CD14-positive monocyte (primary cell): ENCODE results near the gene MACROD2. TPM values are rescaled to one million over a fixed set of nuclear protein-coding genes. Genes with fewer than 3 reads are reported as not detected.

Experiments
- DNase-seq, 3 donors: peaks; one replicate each; pipeline ENCODE4 v3.0.0-alpha.2; 2011 to 2022
- H2AFZ ChIP-seq: 2 replicates; pipeline ENCODE4 v1.6.0; 2012; ENCODE audit warnings: mild to moderate bottlenecking, low read depth, low read length, inconsistent platforms; ENCODE audit not compliant: insufficient read depth, poor library complexity, severe bottlenecking
- H3K27ac ChIP-seq, 2 donors: 1 replicate in 1 of 2; 2 replicates in 1 of 2; pipeline ENCODE4 v1.5.1; 2012 to 2013; ENCODE audit warnings: low read length in 2 of 2, control low read depth in 1 of 2, inconsistent platforms in 1 of 2, low read depth in 1 of 2, mild to moderate bottlenecking in 1 of 2
- H3K27me3 ChIP-seq, 2 donors: one replicate each; pipeline versions ENCODE4 v1.6.0 to v1.6.1; 2011 to 2013; ENCODE audit warnings: low read length in 2 of 2; ENCODE audit not compliant: control insufficient read depth in 2 of 2, insufficient read depth in 2 of 2
- H3K36me3 ChIP-seq, 2 donors: replicated peaks in 1 of 2; 1 replicate in 1 of 2; 2 replicates in 1 of 2; pipeline versions ENCODE4 v1.5.1 to v1.6.1; 2012 to 2013; ENCODE audit warnings: low read length in 2 of 2, control low read depth in 1 of 2, inconsistent platforms in 1 of 2, mild to moderate bottlenecking in 1 of 2; ENCODE audit not compliant: insufficient read depth in 2 of 2, control insufficient read depth in 1 of 2
- H3K4me1 ChIP-seq, 2 donors: 1 replicate in 1 of 2; 2 replicates in 1 of 2; pipeline versions ENCODE4 v1.5.1 to v1.6.1; 2012 to 2013; ENCODE audit warnings: low read length in 2 of 2, control low read depth in 1 of 2, inconsistent platforms in 1 of 2, mild to moderate bottlenecking in 1 of 2, moderate library complexity in 1 of 2; ENCODE audit not compliant: insufficient read depth in 2 of 2, control insufficient read depth in 1 of 2
- H3K4me2 ChIP-seq: replicated peaks from 2 replicates; pipeline ENCODE3; 2012; ENCODE audit warnings: low read length, moderate library complexity, mild to moderate bottlenecking; ENCODE audit not compliant: poor library complexity, severe bottlenecking; ENCODE audit errors: extremely low read depth
- H3K4me3 ChIP-seq, 3 experiments: fragments of 200-600 bp in 1 of 3; sonication (generic) in 1 of 3; replicated peaks in 1 of 3; 1 replicate in 2 of 3; 2 replicates in 1 of 3; pipeline ENCODE4 v1.5.1; 2011 to 2013; ENCODE audit warnings: low read length in 3 of 3, mild to moderate bottlenecking in 3 of 3, control low read depth in 2 of 3, low read depth in 2 of 3, inconsistent platforms in 1 of 3, moderate library complexity in 1 of 3
- H3K79me2 ChIP-seq: 2 replicates; pipeline ENCODE4 v1.6.0; 2012; ENCODE audit warnings: mild to moderate bottlenecking, control low read depth, inconsistent platforms, low read length, moderate library complexity; ENCODE audit not compliant: insufficient read depth
- H3K9ac ChIP-seq: 2 replicates; pipeline ENCODE4 v1.6.0; 2017; ENCODE audit warnings: low read length, mild to moderate bottlenecking; ENCODE audit not compliant: insufficient read depth, poor library complexity, severe bottlenecking
- H3K9me3 ChIP-seq, 2 donors: replicated peaks in 1 of 2; 1 replicate in 1 of 2; 2 replicates in 1 of 2; pipeline versions ENCODE4 v1.5.1 to v1.6.1; 2012 to 2013; ENCODE audit warnings: low read length in 2 of 2, control low read depth in 1 of 2; ENCODE audit not compliant: control insufficient read depth in 1 of 2, insufficient read depth in 1 of 2
- H4K20me1 ChIP-seq: 2 replicates; pipeline ENCODE4 v1.6.0; 2012; ENCODE audit warnings: mild to moderate bottlenecking, low read length, control low read depth, moderate library complexity; ENCODE audit not compliant: insufficient read depth
- H3K27ac Mint-ChIP-seq, 7 donors: one replicate each; pipeline ENCODE4 v1.8.0; 2020; ENCODE audit warnings: mild to moderate bottlenecking in 7 of 7, mixed read lengths in 7 of 7, moderate library complexity in 6 of 7, inconsistent platforms in 2 of 7
- H3K27me3 Mint-ChIP-seq, 3 donors: one replicate each; pipeline ENCODE4 v1.8.0; 2021 to 2022; ENCODE audit warnings: low read depth in 3 of 3, mild to moderate bottlenecking in 3 of 3, mixed read lengths in 3 of 3, moderate library complexity in 3 of 3, inconsistent platforms in 1 of 3
- H3K36me3 Mint-ChIP-seq, 2 donors: one replicate each; pipeline ENCODE4 v1.8.0; 2020; ENCODE audit warnings: mixed read lengths in 2 of 2, inconsistent platforms in 1 of 2, mild to moderate bottlenecking in 1 of 2
- H3K4me1 Mint-ChIP-seq: one replicate; pipeline ENCODE4 v1.8.0; 2020; ENCODE audit warnings: mild to moderate bottlenecking, mixed read lengths
- H3K4me3 Mint-ChIP-seq, 2 donors: one replicate each; pipeline ENCODE4 v1.8.0; 2020; ENCODE audit warnings: mild to moderate bottlenecking in 2 of 2, mixed read lengths in 2 of 2, moderate library complexity in 1 of 2
- H3K9me3 Mint-ChIP-seq, 7 donors: one replicate each; pipeline ENCODE4 v1.8.0; 2020 to 2022; ENCODE audit warnings: mixed read lengths in 7 of 7, mild to moderate bottlenecking in 6 of 7, moderate library complexity in 6 of 7, inconsistent platforms in 2 of 7
- WGBS: methylation state at CpG from one replicate; pipeline ENCODE4 v1.1.5; 2013; ENCODE audit warnings: missing lambda C conversion rate; ENCODE audit not compliant: insufficient coverage; 5-methylcytosine and 5-hydroxymethylcytosine counted together
- intact Hi-C, 2 donors: fragments of 100-400 bp; cut with micrococcal nuclease; formaldehyde crosslinking; loops; one replicate each; pipeline versions ENCODE4 v1.15.0 to v1.15.1; 2023
- polyA plus RNA-seq, 3 donors: library from polyadenylated mRNA; depleted of rRNA in 1 of 3; unstranded in 2 of 3; stranded (reverse) in 1 of 3; fragments of 300-500 nt in 2 of 3; fragments of >200 nt in 1 of 3; fragmentation: Illumina TruSeq in 2 of 3; gene quantifications; 1 replicate in 2 of 3; 2 replicates in 1 of 3; pipeline ENCODE4 v1.2.3, GENCODE V29; 2012 to 2021
- TF ChIP-seq, protein P1 (sequence below): fragments of 200-600 bp; IDR thresholded peaks from one replicate; pipeline ENCODE4 v1.8.0; 2022; ENCODE audit warnings: antibody characterized with exemption, mild to moderate bottlenecking

The MACROD2 gene
- polyA plus RNA-seq, 3 donors, result 0.23 TPM; not detected in 2

DNA sequence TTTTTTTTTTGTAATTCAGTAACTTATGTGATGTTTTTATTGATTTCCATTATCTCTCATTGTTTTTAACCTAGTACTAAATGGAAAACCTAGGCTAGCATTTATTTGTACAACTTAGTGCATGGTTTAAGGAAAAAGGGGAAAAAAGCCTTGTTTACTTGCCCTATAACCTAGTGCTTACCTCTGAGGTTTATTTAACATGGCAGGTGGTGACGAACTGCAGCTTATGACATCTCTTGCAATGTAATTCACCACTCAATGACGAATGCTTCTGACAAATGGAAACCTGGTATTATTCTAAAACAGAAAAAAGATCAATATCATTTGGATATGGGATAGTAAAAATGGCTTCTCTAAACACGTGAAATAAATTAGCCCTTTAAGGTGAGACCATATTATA lies 960.7 kb downstream of the MACROD2 start:
- Histone ChIP-seq H2AFZ (no peak overlapping the region), H3K9me3 (no peaks in the 10 kb centered on the region), H3K4me2 (no peak overlapping the region), H4K20me1 (no peaks in the 10 kb centered on the region), H3K4me1 (no peaks in the 10 kb centered on the region), H3K4me3 (no peak overlapping the region), H3K36me3 (no peaks in the 10 kb centered on the region), H3K79me2 (no peaks in the 10 kb centered on the region), H3K27me3 (no peaks in the 10 kb centered on the region), H3K9ac (no peak overlapping the region), H3K27ac (no peak overlapping the region)
- H3K9me3 Mint-ChIP-seq, result peaks cover 1 to 10% (median 4%) of the 10 kb centered on the region in 7 donors
- H3K36me3 Mint-ChIP-seq, result no peaks in the 10 kb centered on the region
- no peak overlapping the region for H3K27ac Mint-ChIP-seq
- WGBS, result no CpG with 5 or more reads among the region's 3 CpGs
- H3K4me1 Mint-ChIP-seq, result no peaks in the 10 kb centered on the region
- no peak for DNase-seq
- TF ChIP-seq, protein P1, sequence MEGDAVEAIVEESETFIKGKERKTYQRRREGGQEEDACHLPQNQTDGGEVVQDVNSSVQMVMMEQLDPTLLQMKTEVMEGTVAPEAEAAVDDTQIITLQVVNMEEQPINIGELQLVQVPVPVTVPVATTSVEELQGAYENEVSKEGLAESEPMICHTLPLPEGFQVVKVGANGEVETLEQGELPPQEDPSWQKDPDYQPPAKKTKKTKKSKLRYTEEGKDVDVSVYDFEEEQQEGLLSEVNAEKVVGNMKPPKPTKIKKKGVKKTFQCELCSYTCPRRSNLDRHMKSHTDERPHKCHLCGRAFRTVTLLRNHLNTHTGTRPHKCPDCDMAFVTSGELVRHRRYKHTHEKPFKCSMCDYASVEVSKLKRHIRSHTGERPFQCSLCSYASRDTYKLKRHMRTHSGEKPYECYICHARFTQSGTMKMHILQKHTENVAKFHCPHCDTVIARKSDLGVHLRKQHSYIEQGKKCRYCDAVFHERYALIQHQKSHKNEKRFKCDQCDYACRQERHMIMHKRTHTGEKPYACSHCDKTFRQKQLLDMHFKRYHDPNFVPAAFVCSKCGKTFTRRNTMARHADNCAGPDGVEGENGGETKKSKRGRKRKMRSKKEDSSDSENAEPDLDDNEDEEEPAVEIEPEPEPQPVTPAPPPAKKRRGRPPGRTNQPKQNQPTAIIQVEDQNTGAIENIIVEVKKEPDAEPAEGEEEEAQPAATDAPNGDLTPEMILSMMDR, result no peak
- H3K27me3 Mint-ChIP-seq, result peaks cover 0 to 4% (median 0%) of the 10 kb centered on the region in 3 donors
- intact Hi-C loops, result no loop called here
- H3K4me3 Mint-ChIP-seq, result no peak overlapping the region

DNA sequence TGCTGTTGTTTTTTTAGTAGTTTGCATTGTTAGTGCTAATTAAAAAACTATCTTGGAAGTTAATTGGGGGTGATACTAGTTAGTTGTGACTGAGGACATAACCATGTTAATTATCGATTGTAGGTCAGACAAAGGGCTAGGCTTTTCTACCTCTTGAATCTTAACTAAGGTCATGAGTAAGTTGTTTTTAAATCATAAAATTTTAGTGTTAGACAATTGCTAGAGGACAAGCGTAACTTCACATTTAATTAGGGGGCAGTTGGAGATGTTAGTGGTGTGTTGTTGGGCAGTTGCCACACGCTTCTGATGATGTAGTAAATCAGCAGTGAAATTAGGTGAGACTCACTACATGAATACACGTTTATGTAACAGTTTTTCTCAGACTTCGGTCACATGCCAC lies 961.2 kb downstream of the MACROD2 start:
- no peaks in the 10 kb centered on the region for H3K27me3 ChIP-seq
- H3K27ac ChIP-seq, result no peak overlapping the region
- no peaks in the 10 kb centered on the region for H3K9me3 ChIP-seq
- Mint-ChIP-seq H3K27me3 (peaks cover 0 to 4% (median 0%) of the 10 kb centered on the region in 3 donors), H3K9me3 (peaks cover 1 to 10% (median 4%) of the 10 kb centered on the region in 7 donors), H3K36me3 (no peaks in the 10 kb centered on the region), H3K4me1 (no peaks in the 10 kb centered on the region), H3K4me3 (no peak overlapping the region), H3K27ac (no peak overlapping the region)
- H3K4me1 ChIP-seq, result no peaks in the 10 kb centered on the region
- no peaks in the 10 kb centered on the region for H3K79me2 ChIP-seq
- no peak overlapping the region for H3K4me2 ChIP-seq
- H4K20me1 ChIP-seq, result no peaks in the 10 kb centered on the region
- 100% methylated on average over 1 of the region's 5 CpGs for WGBS
- TF ChIP-seq, protein P1, result no peak
- no peak for DNase-seq
- no peaks in the 10 kb centered on the region for H3K36me3 ChIP-seq
- H2AFZ ChIP-seq, result no peak overlapping the region
- H3K9ac ChIP-seq, result no peak overlapping the region
- no peak overlapping the region for H3K4me3 ChIP-seq
- intact Hi-C loops, result no loop called here
